SK-N-SH (cell line): ENCODE measurements around the gene KIF3B. TPM values are rescaled to one million over a fixed set of nuclear protein-coding genes. Genes with fewer than 3 reads are reported as not detected.
A peak's percentile ranks its signal among the peaks of the same experiment; 100 is the strongest.

ENCODE experiments used
- CTCF ChIA-PET: fragments of 300-600, 350-600 bp; formaldehyde crosslinking; extraction: SDS; loops from one replicate; lab custom pipeline; 2021; lab: Yijun Ruan, JAX
- POLR2A ChIA-PET: fragments of 350-600 bp; sonication (Branson Sonifier 250); formaldehyde crosslinking; extraction: SDS; loops from one replicate; lab custom pipeline; 2020; ENCODE audit warnings: antibody characterized with exemption, inconsistent platforms; lab: Yijun Ruan, JAX
- DNase-seq: peaks from one replicate; pipeline ENCODE4 v3.0.0; 2012
- H2AFZ ChIP-seq: fragments of 200-600 bp; sonication (generic); 2 replicates; pipeline ENCODE4 v1.8.1; 2016; ENCODE audit warnings: antibody characterized with exemption, mild to moderate bottlenecking, low read depth
- H3F3A ChIP-seq: fragments of 200-600 bp; sonication (generic); replicated peaks from 2 replicates; pipeline ENCODE3; 2016; ENCODE audit warnings: antibody characterized with exemption, mild to moderate bottlenecking; ENCODE audit not compliant: insufficient read depth
- H3K27ac ChIP-seq, 2 experiments: fragments of 200-500 bp in 1 of 2; fragments of 200-600 bp in 1 of 2; sonication (Bioruptor generic) in 1 of 2; sonication (generic), shearing (Covaris generic) in 1 of 2; 2 replicates each; pipeline versions ENCODE4 v1.5.1 to v1.6.1; 2014 to 2016; ENCODE audit warnings: low read depth in 2 of 2, inconsistent platforms in 1 of 2, low read length in 1 of 2, mild to moderate bottlenecking in 1 of 2, mixed read lengths in 1 of 2
- H3K27me3 ChIP-seq: fragments of 200-600 bp; sonication (generic), shearing (Covaris generic); 2 replicates; pipeline ENCODE4 v1.6.1; 2016; ENCODE audit warnings: mixed run types; ENCODE audit not compliant: insufficient read depth
- H3K36me3 ChIP-seq, 2 experiments: fragments of 200-500 bp in 1 of 2; fragments of 200-600 bp in 1 of 2; sonication (Bioruptor generic) in 1 of 2; sonication (generic) in 1 of 2; replicated peaks in 1 of 2; 2 replicates each; pipeline versions ENCODE3 to v1.5.1; 2014 to 2016; ENCODE audit warnings: low read length in 1 of 2, mild to moderate bottlenecking in 1 of 2; ENCODE audit not compliant: insufficient read depth in 2 of 2, control insufficient read depth in 1 of 2
- H3K4me1 ChIP-seq, 2 experiments: fragments of 200-500 bp in 1 of 2; fragments of 200-600 bp in 1 of 2; sonication (Bioruptor generic) in 1 of 2; sonication (generic), shearing (Covaris generic) in 1 of 2; 2 replicates each; pipeline versions ENCODE4 v1.5.1 to v1.6.1; 2014 to 2016; ENCODE audit warnings: low read depth in 1 of 2, low read length in 1 of 2, mixed run types in 1 of 2; ENCODE audit not compliant: insufficient read depth in 2 of 2, control insufficient read depth in 1 of 2
- H3K4me2 ChIP-seq: fragments of 200-600 bp; sonication (generic), shearing (Covaris generic); 2 replicates; pipeline ENCODE4 v1.6.1; 2017; ENCODE audit warnings: mixed run types
- H3K4me3 ChIP-seq, 2 experiments: fragments of 200-500 bp in 1 of 2; fragments of 200-600 bp in 1 of 2; sonication (Bioruptor generic) in 1 of 2; sonication (generic), shearing (Covaris generic) in 1 of 2; 2 replicates each; pipeline versions ENCODE4 v1.5.1 to v1.8.1; 2014 to 2016; ENCODE audit warnings: low read depth in 2 of 2, inconsistent platforms in 1 of 2, low read length in 1 of 2, mild to moderate bottlenecking in 1 of 2, mixed read lengths in 1 of 2, moderate library complexity in 1 of 2
- H3K79me2 ChIP-seq: fragments of 200-600 bp; sonication (generic); 2 replicates; pipeline ENCODE4 v1.8.1; 2017; ENCODE audit warnings: mild to moderate bottlenecking; ENCODE audit not compliant: insufficient read depth
- H3K9ac ChIP-seq: fragments of 200-600 bp; sonication (generic); 2 replicates; pipeline ENCODE4 v1.6.1; 2017; ENCODE audit warnings: mixed run types
- H3K9me2 ChIP-seq: fragments of 200-600 bp; sonication (generic); 2 replicates; pipeline ENCODE4 v1.6.1; 2017; ENCODE audit warnings: mixed run types
- H3K9me3 ChIP-seq: fragments of 200-600 bp; sonication (generic); 2 replicates; pipeline ENCODE4 v1.6.1; 2017; ENCODE audit warnings: mixed run types, mild to moderate bottlenecking, moderate library complexity
- H4K20me1 ChIP-seq: fragments of 200-600 bp; sonication (generic); 2 replicates; pipeline ENCODE4 v1.6.1; 2017; ENCODE audit warnings: mild to moderate bottlenecking, mixed run types; ENCODE audit not compliant: insufficient read depth
- CHD2 ChIP-seq: fragments of 150-350 bp; IDR thresholded peaks from 2 replicates; pipeline ENCODE4 v1.6.1; 2018; ENCODE audit warnings: low read length; ENCODE audit not compliant: partially characterized antibody
- ELF1 ChIP-seq: IDR thresholded peaks from 2 replicates; pipeline ENCODE4 v1.4.0; 2012
- EP300 ChIP-seq, 2 experiments: IDR thresholded peaks; 2 replicates each; pipeline versions ENCODE4 v1.4.0 to v1.6.1; 2012; ENCODE audit warnings: borderline replicate concordance in 1 of 2, low read depth in 1 of 2, low read length in 1 of 2
- EZH2phosphoT487 ChIP-seq: fragments of 200-600 bp; sonication (generic); IDR thresholded peaks from 2 replicates; pipeline ENCODE4 v1.6.1; 2017; ENCODE audit warnings: low read depth, mixed run types, mild to moderate bottlenecking, antibody characterized with exemption, moderate library complexity, borderline replicate concordance
- FOSL2 ChIP-seq: IDR thresholded peaks from 2 replicates; pipeline ENCODE4 v1.4.0; 2012; ENCODE audit warnings: low read depth, mild to moderate bottlenecking, moderate library complexity, borderline replicate concordance
- GABPA ChIP-seq: IDR thresholded peaks from 2 replicates; pipeline ENCODE4 v1.4.0; 2012; ENCODE audit warnings: low read depth, mild to moderate bottlenecking
- JUND ChIP-seq: IDR thresholded peaks from 2 replicates; pipeline ENCODE4 v1.4.0; 2012
- MAX ChIP-seq: IDR thresholded peaks from 2 replicates; pipeline ENCODE4 v1.4.0; 2012; ENCODE audit warnings: low read depth
- MEF2A ChIP-seq: IDR thresholded peaks from 2 replicates; pipeline ENCODE4 v1.4.0; 2012; ENCODE audit warnings: low read depth, borderline replicate concordance
- MXI1 ChIP-seq: IDR thresholded peaks from 2 replicates; pipeline ENCODE4 v1.6.1; 2012; ENCODE audit warnings: mild to moderate bottlenecking, low read depth, low read length, improper control_type of control experiment
- NFIC ChIP-seq: IDR thresholded peaks from 2 replicates; pipeline ENCODE4 v1.4.0; 2012; ENCODE audit warnings: borderline replicate concordance
- NRF1 ChIP-seq: IDR thresholded peaks from 2 replicates; pipeline ENCODE4 v1.6.1; 2012; ENCODE audit warnings: low read depth, mild to moderate bottlenecking, low read length
- PBX3 ChIP-seq: IDR thresholded peaks from 2 replicates; pipeline ENCODE4; 2012
- RAD21 ChIP-seq: IDR thresholded peaks from 2 replicates; pipeline ENCODE4 v1.6.1; 2012; ENCODE audit warnings: mild to moderate bottlenecking, low read length
- RFX5 ChIP-seq: IDR thresholded peaks from 2 replicates; pipeline ENCODE4 v1.6.1; 2012; ENCODE audit warnings: mild to moderate bottlenecking, improper control_type of control experiment, low read length
- RXRA ChIP-seq: IDR thresholded peaks from 2 replicates; pipeline ENCODE4 v1.4.0; 2012; ENCODE audit warnings: low read depth, mild to moderate bottlenecking, borderline replicate concordance
- SIN3A ChIP-seq: IDR thresholded peaks from 2 replicates; pipeline ENCODE4 v1.6.1; 2012; ENCODE audit warnings: low read depth, mild to moderate bottlenecking, low read length, moderate library complexity, borderline replicate concordance
- SMC3 ChIP-seq: IDR thresholded peaks from 2 replicates; pipeline ENCODE4 v1.6.1; 2012; ENCODE audit warnings: low read depth, low read length, improper control_type of control experiment
- TAF1 ChIP-seq: IDR thresholded peaks from 2 replicates; pipeline ENCODE4 v1.6.1; 2012; ENCODE audit warnings: low read depth, mild to moderate bottlenecking, low read length, moderate library complexity, borderline replicate concordance
- TCF12 ChIP-seq: IDR thresholded peaks from 2 replicates; pipeline ENCODE4 v1.4.0; 2012
- YY1 ChIP-seq: IDR thresholded peaks from 2 replicates; pipeline ENCODE4 v1.4.0; 2012; ENCODE audit warnings: low read depth, mild to moderate bottlenecking
- WGBS: methylation state at CpG from one replicate; pipeline ENCODE4 v1.1.6; 2017; ENCODE audit warnings: low lambda C conversion rate; 5-methylcytosine and 5-hydroxymethylcytosine counted together
- polyA plus RNA-seq, 3 experiments: library from polyadenylated mRNA; depleted of rRNA; stranded (reverse); fragments of >200 nt; gene quantifications; 2 replicates each; pipeline ENCODE4 v1.2.3, GENCODE V29; 2012
- TF ChIP-seq, protein P1 (sequence below): IDR thresholded peaks from 2 replicates; pipeline ENCODE4 v1.4.0; 2012; ENCODE audit warnings: low read depth, borderline replicate concordance
- TF ChIP-seq, protein P2 (sequence below): fragments of 200-600 bp; sonication (generic); IDR thresholded peaks from 2 replicates; pipeline ENCODE4 v1.6.1; 2017; ENCODE audit warnings: antibody characterized with exemption, mild to moderate bottlenecking, moderate library complexity
- TF ChIP-seq, protein P3 (sequence below): IDR thresholded peaks from 2 replicates; pipeline ENCODE4 v1.4.0; 2012; ENCODE audit warnings: low read depth, borderline replicate concordance
- TF ChIP-seq, protein P4 (sequence below): fragments of 150-350 bp; IDR thresholded peaks from 2 replicates; pipeline ENCODE4 v1.6.1; 2016; ENCODE audit warnings: mild to moderate bottlenecking, low read depth, low read length

KIF3B gene
- polyA plus RNA-seq, 1 of the 3 experiments (the other 2 are of a cell fraction) = 18.6 TPM

DNA sequence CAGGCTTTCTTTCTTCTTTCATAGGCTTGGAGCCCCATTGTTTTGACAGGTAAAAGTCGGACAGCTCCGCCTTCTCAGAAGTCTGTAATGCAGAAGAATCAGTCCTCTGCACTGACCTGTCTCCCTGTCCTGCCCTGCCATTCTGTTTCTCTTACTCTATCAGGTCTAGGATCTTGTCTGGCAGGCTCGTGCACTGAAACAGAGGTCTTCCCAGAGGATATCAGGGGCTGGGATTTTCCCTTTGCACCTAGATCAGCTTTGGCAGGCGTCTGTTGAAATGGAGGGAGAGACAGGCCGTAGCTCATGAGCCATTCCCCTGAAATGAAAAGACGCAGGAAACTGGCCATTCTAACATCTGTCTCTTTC is 25.0 kb downstream of the KIF3B start:
- CTCF ChIA-PET = interaction anchor here (0.8 kb wide), 2 partner anchors 13 to 55 kb away, joined by 3 to 4 read pairs; no protein-coding TSS in a partner anchor
- H3K9me3 ChIP-seq = no peaks in the 10 kb centered on the region
- peak overlapping the region; percentile 67 for H3K4me2 ChIP-seq
- H3K4me3 ChIP-seq = no peak overlapping the region
- peaks cover 75% of the 10 kb centered on the region for H3K79me2 ChIP-seq
- no peak overlapping the region for H2AFZ ChIP-seq
- POLR2A ChIA-PET = no interaction called here
- H3K9ac ChIP-seq = no peak overlapping the region
- H3K27me3 ChIP-seq = no peaks in the 10 kb centered on the region
- peak; percentile 69 for DNase-seq
- 21% methylated on average over 6 of the region's 6 CpGs for WGBS
- H4K20me1 ChIP-seq = peaks cover 26% of the 10 kb centered on the region
- no peaks in the 10 kb centered on the region for H3K9me2 ChIP-seq
- peaks cover 14 to 18% of the 10 kb centered on the region in 2 experiments; a peak in 3 of 4 replicates for H3K4me1 ChIP-seq
- H3K27ac ChIP-seq = peak overlapping the region; percentile 63 to 73
- H3K36me3 ChIP-seq = no peaks in the 10 kb centered on the region
- H3F3A ChIP-seq = peaks cover 19% of the 10 kb centered on the region
- TF ChIP-seq EZH2phosphoT487 (no peak), NRF1 (no peak), YY1 (no peak), RXRA (no peak), ELF1 (no peak), GABPA (no peak), MXI1 (peak; percentile 77), FOSL2 (no peak), RFX5 (no peak), PBX3 (no peak), NFIC (no peak), MAX (no peak), SIN3A (no peak), SMC3 (no peak), RAD21 (peak; percentile 18; the same call in 1 of the 2 replicates), CHD2 (no peak), TAF1 (no peak), JUND (no peak), MEF2A (no peak), TCF12 (no peak), EP300 (IDR thresholded peaks at IDR 0.05; ENCODE audit: borderline replicate concordance in 1 of 2, low read depth in 1 of 2, low read length in 1 of 2) (no peak; a peak in 1 of 4 replicates)
- TF ChIP-seq, protein P1, sequence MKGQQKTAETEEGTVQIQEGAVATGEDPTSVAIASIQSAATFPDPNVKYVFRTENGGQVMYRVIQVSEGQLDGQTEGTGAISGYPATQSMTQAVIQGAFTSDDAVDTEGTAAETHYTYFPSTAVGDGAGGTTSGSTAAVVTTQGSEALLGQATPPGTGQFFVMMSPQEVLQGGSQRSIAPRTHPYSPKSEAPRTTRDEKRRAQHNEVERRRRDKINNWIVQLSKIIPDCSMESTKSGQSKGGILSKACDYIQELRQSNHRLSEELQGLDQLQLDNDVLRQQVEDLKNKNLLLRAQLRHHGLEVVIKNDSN = no peak
- TF ChIP-seq, protein P2, sequence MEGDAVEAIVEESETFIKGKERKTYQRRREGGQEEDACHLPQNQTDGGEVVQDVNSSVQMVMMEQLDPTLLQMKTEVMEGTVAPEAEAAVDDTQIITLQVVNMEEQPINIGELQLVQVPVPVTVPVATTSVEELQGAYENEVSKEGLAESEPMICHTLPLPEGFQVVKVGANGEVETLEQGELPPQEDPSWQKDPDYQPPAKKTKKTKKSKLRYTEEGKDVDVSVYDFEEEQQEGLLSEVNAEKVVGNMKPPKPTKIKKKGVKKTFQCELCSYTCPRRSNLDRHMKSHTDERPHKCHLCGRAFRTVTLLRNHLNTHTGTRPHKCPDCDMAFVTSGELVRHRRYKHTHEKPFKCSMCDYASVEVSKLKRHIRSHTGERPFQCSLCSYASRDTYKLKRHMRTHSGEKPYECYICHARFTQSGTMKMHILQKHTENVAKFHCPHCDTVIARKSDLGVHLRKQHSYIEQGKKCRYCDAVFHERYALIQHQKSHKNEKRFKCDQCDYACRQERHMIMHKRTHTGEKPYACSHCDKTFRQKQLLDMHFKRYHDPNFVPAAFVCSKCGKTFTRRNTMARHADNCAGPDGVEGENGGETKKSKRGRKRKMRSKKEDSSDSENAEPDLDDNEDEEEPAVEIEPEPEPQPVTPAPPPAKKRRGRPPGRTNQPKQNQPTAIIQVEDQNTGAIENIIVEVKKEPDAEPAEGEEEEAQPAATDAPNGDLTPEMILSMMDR = no peak
- TF ChIP-seq, protein P3, sequence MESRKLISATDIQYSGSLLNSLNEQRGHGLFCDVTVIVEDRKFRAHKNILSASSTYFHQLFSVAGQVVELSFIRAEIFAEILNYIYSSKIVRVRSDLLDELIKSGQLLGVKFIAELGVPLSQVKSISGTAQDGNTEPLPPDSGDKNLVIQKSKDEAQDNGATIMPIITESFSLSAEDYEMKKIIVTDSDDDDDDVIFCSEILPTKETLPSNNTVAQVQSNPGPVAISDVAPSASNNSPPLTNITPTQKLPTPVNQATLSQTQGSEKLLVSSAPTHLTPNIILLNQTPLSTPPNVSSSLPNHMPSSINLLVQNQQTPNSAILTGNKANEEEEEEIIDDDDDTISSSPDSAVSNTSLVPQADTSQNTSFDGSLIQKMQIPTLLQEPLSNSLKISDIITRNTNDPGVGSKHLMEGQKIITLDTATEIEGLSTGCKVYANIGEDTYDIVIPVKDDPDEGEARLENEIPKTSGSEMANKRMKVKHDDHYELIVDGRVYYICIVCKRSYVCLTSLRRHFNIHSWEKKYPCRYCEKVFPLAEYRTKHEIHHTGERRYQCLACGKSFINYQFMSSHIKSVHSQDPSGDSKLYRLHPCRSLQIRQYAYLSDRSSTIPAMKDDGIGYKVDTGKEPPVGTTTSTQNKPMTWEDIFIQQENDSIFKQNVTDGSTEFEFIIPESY = no peak
- TF ChIP-seq, protein P4, sequence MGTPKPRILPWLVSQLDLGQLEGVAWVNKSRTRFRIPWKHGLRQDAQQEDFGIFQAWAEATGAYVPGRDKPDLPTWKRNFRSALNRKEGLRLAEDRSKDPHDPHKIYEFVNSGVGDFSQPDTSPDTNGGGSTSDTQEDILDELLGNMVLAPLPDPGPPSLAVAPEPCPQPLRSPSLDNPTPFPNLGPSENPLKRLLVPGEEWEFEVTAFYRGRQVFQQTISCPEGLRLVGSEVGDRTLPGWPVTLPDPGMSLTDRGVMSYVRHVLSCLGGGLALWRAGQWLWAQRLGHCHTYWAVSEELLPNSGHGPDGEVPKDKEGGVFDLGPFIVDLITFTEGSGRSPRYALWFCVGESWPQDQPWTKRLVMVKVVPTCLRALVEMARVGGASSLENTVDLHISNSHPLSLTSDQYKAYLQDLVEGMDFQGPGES = no peak
